Right renal pelvis (tissue), 4 donors: Measurements from ENCODE around the gene NDUFB4. TPM values are rescaled to one million over a fixed set of nuclear protein-coding genes. Genes with fewer than 3 reads are reported as not detected.
"Not testable (repeated sequence)": the region's sequence is repeated elsewhere in the genome, so short reads cannot be mapped to it uniquely, and the experiment has no call there.

Source experiments
- DNase-seq, 4 donors: peaks; one replicate each; pipeline ENCODE4 v3.0.0-alpha.2; 2013; ENCODE audit warnings: low read depth in 4 of 4, low spot score in 3 of 4, missing footprints in 1 of 4
- polyA plus RNA-seq, 4 donors: library from polyadenylated mRNA; unstranded; fragments of 120-200 nt; gene quantifications; one replicate each; pipeline ENCODE4 v1.2.1, GENCODE V29; 2013; ENCODE audit not compliant: insufficient read length in 4 of 4

NDUFB4 gene
- polyA plus RNA-seq, 4 donors, result 194 to 217 (median 211) TPM

DNA sequence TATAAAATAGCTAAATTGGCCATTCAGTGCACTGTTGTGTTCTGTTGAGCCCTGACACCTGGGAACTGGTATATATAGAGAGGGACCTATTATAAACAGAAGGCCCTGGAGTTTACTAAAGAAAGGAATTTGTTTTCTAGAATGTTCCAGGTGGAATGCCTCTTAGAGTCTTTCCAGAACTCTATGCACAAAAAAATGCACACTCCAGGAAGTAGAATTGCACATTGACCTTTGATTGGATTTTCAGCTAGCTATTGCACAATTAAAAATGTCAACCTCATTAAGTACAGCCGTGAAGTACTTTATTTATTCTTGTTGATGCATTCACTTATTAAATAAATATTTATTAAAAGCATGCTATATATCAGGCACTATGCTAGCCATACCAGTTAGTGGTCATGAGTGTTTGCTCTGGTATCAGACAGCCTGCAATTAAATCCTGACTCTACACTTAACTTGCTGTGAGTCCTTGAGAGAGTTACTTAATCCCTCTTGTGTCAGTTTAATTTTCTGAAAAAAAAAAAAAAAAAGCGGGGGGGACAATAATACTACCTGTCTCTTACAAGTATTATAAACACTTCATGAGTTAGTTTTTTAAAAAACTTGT lies 40.8 kb downstream of the NDUFB4 start:
- DNase-seq, result no peak

DNA sequence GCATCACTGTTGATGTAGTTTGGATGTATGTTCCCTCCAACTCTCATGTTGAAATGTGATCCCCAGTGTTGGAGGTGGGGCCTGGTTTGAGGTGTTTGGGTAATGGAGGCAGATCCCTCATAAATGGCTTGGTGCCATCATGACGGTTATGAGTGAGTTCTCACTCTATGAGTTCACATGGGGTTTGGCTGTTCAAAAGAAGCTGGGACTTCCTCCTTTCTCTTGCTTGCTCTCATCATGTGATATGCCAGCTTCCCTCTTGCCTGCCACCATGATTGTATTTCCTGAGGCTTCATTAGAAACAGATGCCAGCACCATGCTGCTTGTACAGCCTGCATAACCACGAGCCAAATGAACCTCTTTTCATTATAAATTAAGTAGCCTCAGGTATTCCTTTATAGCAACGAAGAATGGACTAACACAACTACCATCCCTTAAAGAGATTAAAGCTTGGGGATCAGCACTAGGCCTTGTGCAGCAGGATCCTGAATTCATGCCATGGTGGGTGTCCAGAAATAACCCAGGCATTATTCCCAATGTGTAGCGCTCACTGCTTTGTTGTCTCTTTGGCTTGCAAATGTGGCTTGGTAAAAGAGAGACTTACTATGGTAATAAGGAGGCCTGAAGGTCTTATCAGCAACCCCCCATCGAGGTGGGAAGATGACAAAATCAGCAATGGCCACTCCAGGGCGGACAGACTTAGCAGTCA lies 41.9 kb downstream of the NDUFB4 start:
- no peak for DNase-seq

DNA sequence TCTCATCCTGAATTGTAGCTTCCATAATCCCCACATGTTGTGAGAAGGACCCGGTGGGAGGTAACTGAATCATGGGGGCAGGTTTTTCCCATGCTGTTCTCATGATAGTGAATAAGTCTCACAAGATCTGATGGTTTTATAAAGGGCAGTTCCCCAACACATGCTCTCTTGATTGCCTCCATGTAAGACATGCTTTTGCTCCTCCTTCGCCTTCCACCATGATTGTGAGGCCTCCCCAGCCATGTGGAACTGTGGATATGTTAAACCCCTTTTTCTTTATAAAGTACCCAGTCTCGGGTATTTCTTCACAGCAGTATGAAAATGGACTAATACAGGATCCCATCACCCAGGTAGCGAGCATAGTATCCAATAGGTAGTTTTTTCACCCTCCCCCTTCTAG lies 42.7 kb downstream of the NDUFB4 start:
- DNase-seq, result not testable (repeated sequence)

DNA sequence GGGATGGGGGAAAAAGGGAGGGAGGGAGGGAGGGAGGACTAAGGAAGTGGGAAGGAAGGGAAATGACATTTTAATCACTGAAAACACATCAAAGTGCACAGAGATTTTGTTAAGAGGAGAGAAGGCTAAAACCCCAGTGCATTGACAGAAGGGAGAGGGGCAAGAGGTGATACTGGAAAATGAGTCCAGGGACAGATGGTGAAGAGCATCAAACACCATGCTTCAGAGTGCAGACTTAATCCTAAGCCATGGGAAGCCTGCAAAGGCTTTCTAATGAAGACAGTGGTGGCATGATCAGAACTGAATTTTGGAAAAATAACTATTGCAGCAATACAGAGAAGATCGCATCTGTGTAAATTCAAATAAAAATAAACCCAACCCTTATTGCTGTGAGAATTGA lies 44.1 kb downstream of the NDUFB4 start:
- DNase-seq, result no peak

DNA sequence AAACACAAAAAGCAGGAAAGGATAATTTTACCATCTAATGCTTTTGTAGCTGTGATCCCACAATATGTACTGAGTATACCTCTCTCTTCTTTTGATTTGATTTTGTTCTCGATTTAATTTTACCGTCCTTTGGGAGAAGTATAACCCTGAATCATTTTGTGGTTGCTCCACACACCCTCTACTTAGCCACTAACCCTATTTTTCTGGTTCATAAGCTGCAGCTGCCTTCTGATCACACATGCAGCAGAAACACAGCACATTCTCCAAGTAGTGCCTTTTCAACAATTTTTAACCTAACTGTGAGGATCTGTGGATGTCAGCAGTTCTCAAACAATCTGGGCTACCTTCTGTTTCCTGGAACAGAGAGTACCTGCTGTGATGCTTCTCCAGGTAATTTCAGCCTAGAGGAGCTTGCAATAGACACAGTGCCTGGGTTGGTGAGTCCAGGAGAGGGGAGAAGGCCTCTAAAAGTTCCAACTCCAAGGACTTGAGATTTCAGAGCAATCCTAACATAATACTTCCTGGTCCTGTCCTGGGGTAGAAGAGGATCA lies 45.6 kb downstream of the NDUFB4 start:
- no peak for DNase-seq

DNA sequence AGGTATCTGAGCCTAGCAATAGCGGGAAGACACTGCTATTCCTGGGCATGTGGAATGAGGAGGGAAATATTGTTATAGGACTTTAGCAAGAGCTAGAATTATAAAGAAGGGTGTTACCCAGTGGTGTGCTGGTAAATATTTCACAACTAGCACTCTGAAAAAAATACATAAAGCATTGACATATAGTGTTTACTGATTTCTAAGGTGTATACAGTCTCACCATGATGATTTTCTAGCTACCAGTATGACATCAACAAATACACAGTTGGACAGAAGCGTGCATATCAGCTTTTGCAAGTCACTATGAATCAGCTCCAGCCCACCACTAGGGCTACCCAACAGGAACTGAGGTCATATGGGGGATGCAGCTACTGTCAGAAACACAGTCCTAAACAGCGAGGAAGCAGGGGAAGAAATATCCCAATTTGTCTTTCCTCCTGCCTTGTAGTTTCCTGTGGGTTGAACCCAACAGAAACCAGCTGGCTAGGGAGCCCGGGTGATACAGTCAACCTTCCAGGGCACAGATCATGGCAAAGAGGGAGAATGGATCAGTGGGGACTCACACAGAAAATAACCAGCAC lies 46.3 kb downstream of the NDUFB4 start:
- no peak for DNase-seq

DNA sequence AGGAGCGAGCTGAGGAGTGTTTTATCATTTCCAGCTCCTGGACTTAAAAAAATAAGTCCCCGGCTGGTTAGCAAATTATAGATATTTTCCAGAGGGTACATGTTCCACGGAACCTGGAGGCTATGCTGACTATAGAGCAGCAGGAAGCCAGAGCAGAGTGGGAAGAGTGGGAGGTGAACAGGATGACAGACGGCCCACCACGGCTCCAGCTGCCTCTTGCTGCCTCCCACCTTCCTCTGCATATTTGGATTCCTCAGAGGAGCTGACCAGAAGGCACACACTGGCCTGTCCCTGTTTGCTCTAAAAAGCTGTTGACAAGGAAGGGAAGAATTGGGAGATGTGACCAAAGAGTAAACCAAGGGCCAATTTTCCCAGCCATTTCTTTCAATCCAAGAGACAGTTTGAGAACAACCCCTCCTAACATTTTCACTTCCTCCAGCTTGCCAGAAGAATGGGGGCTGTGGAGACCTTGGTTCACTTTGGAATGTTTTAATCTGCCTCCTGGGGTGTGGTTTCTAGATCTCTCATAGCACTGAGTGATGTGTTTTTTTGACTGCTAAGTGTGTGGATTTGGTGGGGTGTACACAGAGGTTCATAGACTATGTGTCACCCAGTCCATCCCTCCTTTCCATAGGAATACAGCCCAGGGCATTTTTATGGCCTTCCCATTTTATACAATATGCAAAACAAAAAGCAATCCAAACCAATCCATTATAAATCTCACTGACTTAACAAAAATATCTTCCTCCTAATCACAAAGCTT lies 49.1 kb downstream of the NDUFB4 start:
- DNase-seq, result no peak

DNA sequence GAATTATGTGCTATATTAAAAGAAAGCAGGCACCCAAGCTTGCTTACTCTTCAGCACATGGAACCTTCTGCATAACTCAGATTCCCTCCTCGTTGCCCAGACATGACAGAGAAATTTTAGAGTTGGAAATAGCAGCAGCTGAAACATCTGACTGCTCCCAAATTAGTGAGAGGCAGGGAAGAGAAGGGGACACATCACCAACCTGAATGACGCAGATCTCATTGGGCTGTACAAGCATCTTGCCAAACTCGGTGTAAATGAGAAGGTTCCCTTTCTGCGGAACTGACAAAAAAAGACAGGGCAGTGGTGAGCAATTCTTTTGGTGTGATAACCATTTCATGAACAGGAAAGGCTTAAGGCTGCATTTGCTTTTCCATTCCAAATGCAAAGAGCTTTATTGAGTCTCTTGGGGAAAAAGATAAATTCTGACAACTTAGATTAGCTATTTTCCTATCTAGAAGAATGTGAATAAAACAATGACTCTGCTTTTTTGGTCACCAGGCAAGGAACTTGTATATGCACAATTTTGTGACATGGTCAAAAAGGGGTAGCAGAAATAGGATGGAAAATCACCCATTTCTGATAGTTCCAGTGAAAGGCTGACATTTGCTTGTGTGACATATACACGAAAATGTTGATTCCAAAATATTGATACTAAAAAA lies 50.8 kb downstream of the NDUFB4 start:
- DNase-seq, result no peak

DNA sequence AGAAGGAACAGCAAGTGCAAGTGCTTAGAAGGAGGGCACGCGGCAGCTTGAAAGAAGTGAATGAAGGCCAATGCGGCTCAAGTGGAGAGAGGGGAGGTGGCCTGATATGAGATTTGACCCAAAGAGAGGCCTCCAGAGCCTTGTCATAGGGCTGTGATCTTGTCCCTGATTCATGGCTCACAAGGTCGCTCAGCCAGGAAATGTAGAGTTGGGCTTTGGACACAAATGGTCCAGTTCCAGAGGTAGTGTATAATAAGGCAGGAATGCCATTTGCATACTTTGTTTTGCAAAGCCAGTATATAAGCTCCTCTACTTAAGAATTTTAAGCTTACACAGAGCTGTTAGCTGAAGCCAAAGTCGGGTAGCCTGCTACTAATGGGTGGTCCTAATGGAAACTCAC lies 52.2 kb downstream of the NDUFB4 start:
- no peak for DNase-seq

DNA sequence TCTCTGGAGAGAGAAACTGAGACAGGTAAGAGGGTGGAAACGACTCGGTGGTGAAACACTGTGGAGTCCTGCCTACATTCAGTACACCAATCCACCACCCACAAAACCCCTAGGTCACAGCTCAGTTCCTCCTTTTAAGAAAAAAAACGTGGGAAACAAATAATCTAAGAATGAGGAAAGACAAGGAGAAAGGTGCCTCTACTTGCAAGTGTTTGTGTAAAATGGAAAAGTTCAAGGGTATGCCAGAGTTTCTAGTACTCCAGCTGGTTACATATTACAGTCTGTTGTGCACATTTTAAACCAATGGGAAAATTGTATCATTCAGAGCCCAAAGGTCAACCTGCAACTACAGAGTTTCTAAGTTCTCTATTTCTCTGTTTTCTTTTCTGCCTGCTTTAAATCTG lies 53.7 kb downstream of the NDUFB4 start:
- DNase-seq, result no peak

DNA sequence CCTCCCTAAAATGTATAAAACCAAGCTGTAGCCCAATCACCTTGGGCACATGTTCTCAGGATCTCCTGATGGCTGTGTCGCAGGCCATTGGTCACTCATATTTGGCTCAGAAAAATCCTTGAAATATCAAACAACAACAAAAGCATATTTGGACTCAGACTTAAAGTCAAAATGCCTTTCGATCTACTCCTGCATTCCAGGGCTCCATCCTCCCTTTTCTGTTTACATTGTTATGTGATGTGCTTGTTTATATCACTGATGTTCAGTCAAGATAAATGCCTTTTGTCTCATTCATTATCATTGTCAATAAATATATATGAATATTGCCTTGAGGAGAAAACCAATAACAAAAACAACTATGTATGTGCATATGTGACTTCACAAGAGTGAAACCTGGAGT lies 54.2 kb downstream of the NDUFB4 start:
- DNase-seq, result no peak

Other genes starting within 250 kb of the NDUFB4 start
- 10 to 100 TPM; 31.2 to 39.0 (median 37.7) TPM for gene LRRC58, start 247.0 kb upstream of the NDUFB4 start, polyA plus RNA-seq
- gene FSTL1, start 145.3 kb upstream of the NDUFB4 start, polyA plus RNA-seq, result 100 to 1,000 TPM; 489 to 594 (median 561) TPM
- gene HGD, start 85.9 kb downstream of the NDUFB4 start, polyA plus RNA-seq, result 10 to 100 TPM; 71.6 to 92.9 (median 75.8) TPM
- gene RABL3, start 146.2 kb downstream of the NDUFB4 start, polyA plus RNA-seq, result 10 to 100 TPM; 27.7 to 36.8 (median 32.5) TPM
- 10 to 100 TPM; 12.7 to 17.0 (median 15.5) TPM for gene GTF2E1, start 146.4 kb downstream of the NDUFB4 start, polyA plus RNA-seq